ENCODE measurements around the gene BACH2.
"Not testable (repeated sequence)": the region's sequence is repeated elsewhere in the genome, so short reads cannot be mapped to it uniquely, and the experiment has no call there.

Gene BACH2

DNA sequence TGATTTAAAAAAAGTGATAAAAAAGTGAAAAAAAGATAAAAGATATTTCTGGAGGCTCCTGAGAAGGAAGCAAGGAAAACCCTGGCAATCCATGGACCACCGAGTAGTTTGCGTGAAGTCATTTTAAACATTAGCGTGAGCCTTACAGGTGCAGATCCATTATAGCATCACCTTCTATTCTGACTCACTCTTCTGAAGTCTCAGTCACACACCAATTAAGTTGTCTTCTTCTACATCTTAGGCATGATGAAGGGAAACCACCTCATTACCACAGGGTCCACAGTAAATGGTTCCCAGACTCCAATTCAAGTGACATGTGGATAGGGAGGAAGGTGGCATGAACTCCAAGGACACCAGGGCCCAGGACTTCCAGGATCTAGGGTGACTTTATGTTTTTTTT lies 303.2 kb downstream of the BACH2 start:
- no peak for DNase-seq (ENCODE audit: low read depth)

DNA sequence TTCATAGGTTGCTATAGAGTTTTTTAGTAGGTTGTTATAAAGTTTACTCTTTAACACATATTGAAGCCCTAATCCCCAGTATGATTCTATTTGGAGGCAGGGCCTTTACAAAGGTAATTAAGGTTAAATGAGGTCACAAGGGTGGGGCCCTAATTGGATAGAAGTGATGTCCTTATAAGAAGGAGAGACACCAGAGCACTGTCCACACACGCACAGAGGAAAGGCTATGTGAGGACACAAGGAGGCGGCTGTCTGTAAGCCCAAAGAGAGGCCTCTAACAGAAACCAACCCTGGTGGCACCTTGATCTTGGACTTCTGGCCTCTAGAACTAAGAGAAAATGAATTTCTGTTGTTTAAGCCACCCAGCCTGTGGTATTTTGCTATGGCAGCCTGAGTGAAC lies 303.8 kb downstream of the BACH2 start:
- DNase-seq (ENCODE audit: low read depth), result no peak

- peak; percentile 72 for DNase-seq (ENCODE audit: low read depth)
Measured at GRCh38 chr6:89989742-89990141, 306.9 kb downstream of the BACH2 start.

GRCh38 chr6:89987830-89988229 lies 308.8 kb downstream of the BACH2 start:
- DNase-seq (ENCODE audit: low read depth), result no peak

DNA sequence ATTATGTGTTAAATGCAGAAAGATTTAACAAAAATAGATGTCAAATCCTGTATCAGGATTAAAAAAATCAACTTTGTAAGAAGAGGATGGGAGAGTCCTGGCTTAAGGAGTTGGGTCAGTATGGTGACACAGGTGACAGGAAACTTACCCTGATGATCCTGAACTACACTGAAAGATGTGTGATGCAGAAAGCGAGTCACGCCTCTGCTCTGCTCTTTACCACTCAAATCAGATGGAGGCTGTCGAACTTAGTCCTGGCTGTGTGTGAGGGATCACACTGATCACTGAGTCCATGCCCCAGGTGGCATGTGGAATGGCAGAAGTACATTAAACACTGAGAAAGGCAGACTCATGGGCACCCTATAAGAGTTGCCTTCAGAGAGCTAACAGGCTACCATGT lies 309.5 kb downstream of the BACH2 start:
- DNase-seq (ENCODE audit: low read depth), result no peak

DNA sequence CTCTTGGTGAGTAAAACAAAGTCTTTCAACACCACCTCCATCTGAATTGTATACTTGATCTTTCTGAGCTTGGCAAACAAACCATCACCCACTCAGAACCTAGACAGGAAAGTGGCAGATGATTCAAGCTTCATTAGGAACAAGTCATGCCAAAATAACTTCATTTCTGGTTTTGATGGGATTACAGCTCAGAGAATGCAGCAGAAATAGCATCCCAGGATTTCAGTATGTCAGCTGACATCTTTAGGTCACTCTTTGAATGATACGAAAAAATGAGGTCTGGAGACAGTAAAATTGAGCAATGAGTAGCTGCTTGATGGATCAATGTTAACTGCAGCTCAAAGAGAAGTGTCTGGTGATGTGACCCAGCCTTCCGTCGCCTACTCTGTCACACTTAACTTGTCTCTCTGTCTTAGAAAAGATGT lies 310.0 kb downstream of the BACH2 start:
- DNase-seq (ENCODE audit: low read depth), result peak; percentile 49

GRCh38 chr6:89985751-89986493 lies 310.7 kb downstream of the BACH2 start:
- DNase-seq (ENCODE audit: low read depth), result peak; percentile 79

GRCh38 chr6:89984926-89985750 lies 311.5 kb downstream of the BACH2 start:
- peak; percentile 48 for DNase-seq (ENCODE audit: low read depth)

- no peak for DNase-seq (ENCODE audit: low read depth)
Measured at GRCh38 chr6:89980353-89980752, 316.3 kb downstream of the BACH2 start.

DNA sequence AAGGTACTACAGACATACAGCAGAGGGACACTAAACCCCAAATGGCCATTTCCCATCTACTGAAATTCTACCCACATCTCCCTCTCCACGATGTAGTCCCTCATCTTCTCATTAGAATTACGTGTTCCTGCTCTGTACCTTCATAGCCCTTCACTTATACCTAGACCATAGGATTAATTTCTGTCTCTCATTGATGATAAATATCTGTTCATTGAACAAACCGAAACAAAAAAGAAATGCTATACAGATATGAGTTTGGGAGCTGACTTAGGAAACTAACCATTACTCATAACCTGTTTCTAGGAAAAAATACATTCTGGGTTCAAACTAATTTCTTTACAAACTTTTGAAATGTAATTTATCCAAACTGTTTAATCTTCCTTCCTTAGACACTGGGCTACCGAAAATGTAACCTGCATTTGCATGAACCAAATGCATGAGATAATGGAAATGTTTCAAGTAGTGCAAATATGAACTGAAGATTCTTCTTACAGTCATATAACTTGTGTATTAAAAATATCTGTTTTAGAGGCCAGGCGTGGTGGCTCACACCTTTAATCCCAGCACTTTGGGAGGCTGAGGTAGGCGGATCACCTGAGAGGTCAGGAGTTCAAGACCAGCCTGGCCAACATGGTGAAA lies 317.0 kb downstream of the BACH2 start:
- no peak for DNase-seq (ENCODE audit: low read depth)

GRCh38 chr6:89978749-89979145 lies 317.9 kb downstream of the BACH2 start:
- DNase-seq (ENCODE audit: low read depth), result no peak

DNA sequence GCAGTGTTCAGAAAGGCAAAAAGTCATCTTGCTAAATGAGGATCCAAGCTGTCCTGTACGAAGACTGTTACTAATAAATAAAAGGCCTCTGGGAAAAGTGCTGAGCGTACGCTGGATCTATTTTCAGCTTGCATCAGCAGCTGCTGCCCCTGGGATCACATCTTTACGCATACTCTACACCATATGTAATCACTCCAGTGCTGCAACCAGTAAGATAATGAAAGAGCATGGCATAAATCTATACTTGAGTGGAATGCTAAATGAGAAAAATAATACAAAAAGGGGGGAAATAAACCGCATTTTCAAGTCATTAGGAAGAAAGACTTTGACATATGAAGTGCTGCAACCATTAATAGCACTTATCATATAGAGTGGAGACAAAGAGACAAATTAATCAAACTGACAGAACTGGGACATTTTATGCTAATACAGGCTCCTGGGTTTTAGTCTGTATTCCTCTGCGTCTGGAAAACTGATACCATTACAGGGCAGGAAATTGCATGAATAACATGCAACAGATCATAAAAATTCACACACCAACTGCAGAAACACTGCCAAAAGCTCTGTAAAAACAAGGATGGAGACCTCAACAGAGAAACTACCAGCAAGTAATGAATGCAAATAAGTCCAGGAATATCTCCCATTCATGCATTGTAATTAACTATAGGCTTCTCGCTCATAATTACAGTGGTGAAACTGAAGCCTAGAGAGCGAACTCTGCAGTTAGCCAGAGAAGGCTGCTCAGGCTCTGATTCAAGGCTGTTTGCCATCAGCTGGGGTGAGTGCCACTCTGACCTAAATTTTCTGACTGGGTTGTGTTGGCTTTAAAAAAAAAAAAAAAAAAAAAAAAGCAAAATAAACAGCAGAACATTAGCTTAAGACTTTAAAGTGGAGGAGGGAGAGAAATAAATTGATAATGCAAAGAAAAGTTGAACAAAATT lies 318.6 kb downstream of the BACH2 start:
- DNase-seq (ENCODE audit: low read depth), result no peak

DNA sequence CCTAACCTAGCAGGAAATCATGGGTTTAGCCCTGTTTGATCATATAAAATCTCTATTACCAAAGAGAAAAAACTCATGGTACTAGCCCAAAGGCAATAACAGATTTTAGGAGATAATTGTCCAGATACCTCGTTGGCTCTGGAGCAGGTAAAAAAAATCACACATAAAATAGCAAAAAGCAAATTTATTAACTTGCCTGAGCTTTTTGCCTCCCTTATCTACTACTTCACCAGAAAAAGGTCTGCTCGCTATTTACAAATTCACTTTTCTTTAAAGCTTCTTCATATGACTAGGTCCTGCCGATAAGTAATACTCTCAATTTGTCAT lies 320.0 kb downstream of the BACH2 start:
- no peak for DNase-seq (ENCODE audit: low read depth)

DNA sequence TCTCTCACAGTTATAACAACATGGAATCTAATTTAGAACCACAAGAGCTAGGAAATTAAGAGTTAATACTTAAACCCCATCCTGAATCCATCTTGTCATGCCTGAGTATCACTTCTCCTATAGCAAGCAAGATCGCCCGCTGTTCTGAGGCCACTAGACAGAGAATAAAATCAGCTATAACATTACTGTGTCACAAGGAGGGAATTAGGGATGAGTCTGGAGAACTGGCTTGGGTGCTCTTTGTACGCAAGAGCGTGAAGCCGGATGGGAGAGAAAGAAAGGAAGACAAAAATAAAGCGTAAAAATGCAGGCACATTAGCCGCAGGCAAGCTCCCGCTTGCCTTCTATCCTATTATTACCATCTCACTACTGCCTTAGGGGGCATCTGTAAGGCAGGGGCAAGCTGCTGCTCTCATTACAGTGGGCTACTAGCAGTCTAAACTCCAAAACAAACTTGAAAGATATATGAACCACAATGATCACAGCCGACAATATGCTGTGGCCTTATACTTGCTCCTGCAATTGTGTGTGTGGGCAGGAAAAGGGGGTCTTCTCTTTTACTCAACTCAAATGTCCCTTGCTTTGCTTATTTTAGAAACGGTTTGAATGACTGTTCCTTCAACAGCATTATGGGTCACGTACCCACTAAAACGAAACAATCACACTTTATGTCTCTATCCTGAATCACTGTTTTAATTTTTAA lies 320.5 kb downstream of the BACH2 start:
- no peak for DNase-seq (ENCODE audit: low read depth)

- no peak for DNase-seq (ENCODE audit: low read depth)
Measured at GRCh38 chr6:89975366-89975765, 321.3 kb downstream of the BACH2 start.

GRCh38 chr6:89974834-89975233 lies 321.8 kb downstream of the BACH2 start:
- DNase-seq (ENCODE audit: low read depth), result no peak

DNA sequence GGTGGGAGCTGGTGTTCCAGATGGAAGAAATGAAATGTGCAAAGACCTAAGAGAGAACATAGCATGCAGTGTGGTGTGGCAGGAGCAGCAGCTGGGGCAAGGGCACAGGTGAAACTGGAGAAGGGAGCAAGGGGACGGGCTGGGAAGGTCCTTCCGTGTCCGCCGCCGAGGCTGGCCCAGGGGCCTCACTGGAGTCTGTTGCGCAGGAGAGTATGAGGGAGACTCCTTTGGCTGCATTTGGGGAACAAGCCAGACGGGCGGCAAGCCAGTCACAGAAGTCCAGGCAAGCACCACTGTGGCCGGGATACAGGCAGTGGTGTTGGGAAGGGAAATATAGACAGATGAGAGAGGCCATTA lies 324.6 kb downstream of the BACH2 start:
- DNase-seq (ENCODE audit: low read depth), result no peak

GRCh38 chr6:89971338-89972024 lies 325.2 kb downstream of the BACH2 start:
- DNase-seq (ENCODE audit: low read depth), result not testable (repeated sequence)

DNA sequence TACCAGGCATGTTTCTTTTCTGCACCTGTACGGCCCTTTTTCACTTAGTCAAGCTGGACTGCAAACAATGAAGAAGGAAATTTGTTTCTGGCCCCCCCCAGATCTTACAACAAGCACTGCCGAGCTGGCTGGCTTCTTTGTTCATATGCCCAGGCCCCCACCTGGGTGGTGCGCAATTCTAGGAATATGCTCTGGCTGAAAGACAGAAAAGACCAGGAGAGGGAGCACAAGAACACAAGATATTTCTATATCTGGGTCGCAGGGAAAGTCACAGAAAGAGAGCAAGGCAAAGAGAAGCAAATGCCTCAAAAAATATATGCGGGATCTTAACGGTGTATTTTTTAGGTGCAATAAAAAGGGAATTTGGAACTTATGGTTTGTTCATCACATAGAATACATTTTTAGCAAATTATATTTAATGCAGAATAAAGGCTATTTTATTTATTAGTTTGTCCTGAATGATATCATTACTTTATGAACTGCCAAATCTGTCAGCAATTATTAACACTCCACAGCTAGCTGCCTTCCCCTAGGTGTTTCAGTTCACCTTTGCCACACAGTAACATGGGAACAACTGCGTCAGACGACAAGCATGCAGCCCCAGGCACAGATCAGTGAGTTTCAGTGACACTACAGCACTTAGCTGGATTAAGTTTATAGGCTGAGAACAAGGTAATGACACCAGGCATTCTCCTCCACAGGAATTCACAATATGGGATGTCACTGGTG lies 325.9 kb downstream of the BACH2 start:
- DNase-seq (ENCODE audit: low read depth), result peak; percentile 36

DNA sequence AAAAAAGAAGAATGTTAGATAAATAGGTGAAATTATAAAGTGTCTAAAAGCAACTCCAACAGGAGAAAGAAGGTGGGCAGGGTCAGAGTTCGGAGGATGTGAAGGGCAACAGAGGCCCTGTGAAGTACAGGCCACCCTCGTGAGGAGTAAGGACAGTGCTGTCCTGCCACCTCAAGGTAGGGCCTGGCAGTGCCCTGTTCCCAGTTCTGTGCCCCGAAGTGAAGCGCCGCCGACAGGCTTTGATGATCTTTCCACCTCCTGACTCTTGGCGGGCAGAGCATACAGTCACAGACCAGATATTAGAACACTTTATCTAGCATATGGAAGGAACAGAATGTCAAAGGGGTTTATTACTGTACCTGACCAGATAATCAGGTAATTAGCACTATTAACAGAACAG lies 326.6 kb downstream of the BACH2 start:
- no peak for DNase-seq (ENCODE audit: low read depth)
